NCI-H524 treated with DMSO at 0.1 percent for 48 hours (cell line): ENCODE measurements around the gene REPS1.
"Not testable (repeated sequence)": the region's sequence is repeated elsewhere in the genome, so short reads cannot be mapped to it uniquely, and the experiment has no call there.

Source experiments
- DNase-seq: peaks from one replicate; lab custom pipeline; 2025; lab: John Stamatoyannopoulos, UW

The REPS1 gene

DNA sequence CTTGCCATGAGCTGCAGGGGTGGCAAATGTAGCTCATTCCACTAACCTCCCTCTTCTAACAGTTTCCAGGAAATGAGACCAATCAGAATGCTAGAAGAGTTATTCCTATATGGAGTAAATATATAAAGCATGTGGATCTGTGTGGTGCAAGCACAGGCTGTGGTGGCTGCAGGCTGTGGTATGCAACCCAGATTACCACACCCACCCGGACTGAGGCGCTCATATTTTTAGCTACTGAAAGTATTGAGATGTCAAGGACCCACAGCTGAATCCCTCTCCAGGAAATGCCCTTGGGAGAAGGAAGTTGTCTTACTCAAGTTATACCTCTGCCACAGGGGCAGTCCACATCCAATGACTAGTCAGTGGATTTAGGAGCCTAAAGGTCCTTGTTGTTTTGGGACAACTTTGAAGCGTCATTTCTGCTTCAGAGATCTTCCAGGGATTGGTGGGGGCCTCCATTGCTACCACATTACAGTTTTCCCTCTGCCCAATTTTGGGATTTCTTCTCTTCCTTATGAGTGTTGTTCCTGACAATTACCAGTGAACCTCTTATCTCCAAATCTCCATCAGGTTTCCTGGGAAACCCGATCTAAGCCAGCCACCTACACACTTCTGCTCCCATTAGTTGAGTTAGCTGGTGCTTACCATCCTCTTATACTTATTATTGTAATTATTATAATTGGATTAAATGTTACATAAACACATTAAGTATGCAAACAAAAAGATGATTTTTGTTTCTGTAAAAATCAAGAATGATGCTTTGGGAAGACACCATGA lies 12.1 kb upstream of the REPS1 start:
- DNase-seq: no peak

GRCh38 chr6:138997136-138997535 lies 9.1 kb upstream of the REPS1 start:
- no peak for DNase-seq

DNA sequence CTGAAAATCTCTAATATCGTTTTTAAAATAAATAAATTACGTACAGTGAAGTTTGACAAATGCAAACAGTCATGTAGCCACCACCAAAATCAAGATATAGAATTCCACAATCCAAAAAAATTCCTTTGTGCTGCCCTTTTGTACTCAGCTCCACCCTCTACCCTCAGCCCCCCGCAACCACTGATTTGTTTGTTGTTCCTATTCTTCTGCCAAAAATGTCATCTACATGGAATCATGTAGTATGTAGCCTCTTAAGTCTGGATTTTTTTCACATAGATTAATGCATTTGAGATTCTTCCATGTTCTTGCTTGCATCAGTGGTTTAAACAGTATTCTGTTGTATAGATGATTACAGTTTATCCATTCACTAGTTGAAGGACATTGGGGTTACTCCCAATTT lies 8.5 kb upstream of the REPS1 start:
- no peak for DNase-seq

DNA sequence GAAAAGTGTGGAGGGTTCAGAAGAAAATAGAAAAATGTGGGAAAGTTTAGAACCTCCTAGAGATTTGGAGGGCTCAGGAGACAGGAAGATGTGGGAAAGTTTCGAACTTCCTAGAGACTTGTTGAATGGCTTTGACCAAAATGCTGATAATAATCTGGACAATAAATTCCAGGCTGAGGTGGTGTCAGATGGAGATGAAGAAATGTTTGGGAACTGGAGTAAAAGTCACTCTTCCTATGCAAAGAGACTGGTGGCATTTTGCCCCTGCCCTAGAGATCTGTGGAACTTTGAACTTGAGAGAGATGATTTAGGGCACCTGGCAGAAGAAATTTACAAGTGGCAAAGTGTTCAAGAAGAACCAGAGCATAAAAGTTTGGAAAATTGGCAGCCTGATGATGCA lies 5.4 kb upstream of the REPS1 start:
- not testable (repeated sequence) for DNase-seq

DNA sequence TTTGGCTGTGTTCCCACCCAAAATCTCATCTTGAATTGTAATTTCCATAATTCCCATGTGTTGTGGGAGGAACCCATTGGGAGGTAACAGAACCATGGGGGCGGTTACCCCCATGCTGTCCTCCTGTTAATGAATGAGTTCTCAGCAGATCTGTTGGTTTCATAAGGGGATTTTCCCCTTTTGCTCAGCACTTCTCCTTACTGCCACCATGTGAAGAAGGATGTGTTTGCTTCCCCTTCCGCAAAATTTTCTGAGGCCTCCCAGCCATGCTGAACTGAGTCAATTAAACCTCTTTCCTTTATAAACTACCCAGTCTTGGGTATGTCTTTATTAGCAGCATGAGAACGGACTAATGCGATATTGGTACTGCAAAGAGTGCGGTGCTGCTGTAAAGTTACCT lies 4.9 kb upstream of the REPS1 start:
- not testable (repeated sequence) for DNase-seq

DNA sequence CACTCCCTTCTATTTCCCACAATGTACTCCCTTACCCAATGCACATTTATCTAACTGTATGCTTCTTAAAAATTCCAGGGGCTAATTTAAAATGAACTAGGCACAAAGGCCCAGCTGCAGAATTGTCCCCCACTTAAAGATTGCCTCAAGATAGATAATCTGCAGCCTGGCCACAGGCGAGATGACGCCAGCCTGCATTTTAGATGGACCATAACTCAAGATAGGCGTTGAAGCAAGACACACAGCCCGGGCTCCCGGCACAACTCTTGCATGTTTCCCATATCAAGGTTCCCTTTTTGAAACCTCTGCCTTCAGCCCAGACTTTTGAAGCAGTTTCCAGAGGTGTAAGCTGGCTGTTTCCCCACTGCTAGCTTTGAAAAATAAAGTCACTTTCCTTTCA lies 3.2 kb upstream of the REPS1 start:
- no peak for DNase-seq

DNA sequence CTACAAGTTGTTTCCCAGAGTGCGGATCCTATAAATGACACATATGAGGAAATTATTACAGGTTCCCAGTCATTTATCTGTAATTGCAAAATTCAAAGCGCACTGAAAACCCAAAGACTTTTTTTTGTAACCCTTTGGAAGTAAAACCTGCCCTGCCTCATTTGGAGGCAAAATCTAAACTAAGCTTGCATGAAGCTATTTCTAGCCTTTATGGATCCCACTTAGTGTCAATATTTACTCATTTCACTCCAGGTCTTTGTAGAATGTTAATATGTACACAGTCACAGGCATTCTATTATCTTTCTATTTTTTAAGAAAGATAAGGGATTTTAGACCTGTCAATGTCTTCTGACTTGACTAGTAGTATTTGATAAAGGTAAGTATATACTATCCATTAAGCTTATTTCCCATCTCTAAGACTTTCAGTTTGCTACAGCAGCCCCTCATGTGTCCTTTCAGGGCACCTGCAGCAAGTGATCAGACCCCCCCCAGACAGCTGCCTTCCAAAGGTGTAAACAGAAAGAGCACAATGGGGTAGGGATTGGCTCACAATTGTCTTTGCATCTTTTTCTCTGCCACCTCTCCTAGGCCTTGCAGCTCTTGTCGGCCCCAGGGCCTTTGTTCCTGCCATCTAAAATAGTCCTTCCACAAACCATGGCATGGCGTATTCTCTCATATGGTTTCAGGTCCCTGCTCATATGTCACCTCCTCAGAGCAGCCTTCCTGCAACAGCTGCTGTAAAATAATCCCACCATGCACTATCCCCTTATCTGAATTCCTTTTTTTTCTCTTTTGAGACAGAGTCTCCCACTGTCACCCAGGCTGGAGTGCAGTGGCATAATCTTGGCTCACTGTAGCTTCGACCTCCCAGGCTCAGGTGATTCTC lies 1.3 kb upstream of the REPS1 start:
- no peak for DNase-seq

- peak; percentile 67 for DNase-seq
These were observed 399 bp upstream of the REPS1 start for GRCh38 chr6:138988469-138988834.

DNA sequence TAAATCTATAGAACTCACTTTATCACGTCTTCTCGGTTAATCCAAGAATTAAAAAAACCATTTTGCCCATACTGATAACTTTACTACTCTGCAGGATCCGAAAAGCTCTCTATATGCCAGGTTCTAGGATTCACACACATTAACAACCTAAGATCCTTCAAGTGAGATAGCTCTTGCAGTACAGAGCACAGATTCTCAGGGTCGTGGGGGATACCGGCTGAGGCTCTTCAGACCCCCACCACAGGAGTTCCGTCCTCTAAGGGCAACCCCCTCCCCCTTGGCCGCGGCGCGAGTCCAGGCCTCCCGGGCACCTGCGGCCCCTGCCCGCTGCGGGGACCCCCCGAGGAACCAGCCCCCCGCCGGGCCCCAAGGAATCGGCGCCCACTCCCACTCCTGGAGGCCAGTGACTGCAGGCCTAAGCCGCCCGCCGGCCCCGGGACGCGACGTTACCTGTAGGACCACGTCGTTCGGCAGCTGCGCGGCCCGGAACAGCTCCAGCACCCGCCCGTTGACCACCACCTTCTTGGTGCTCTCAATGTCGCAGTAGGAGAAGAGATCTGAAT lies 892 bp downstream of the REPS1 start:
- no peak for DNase-seq

DNA sequence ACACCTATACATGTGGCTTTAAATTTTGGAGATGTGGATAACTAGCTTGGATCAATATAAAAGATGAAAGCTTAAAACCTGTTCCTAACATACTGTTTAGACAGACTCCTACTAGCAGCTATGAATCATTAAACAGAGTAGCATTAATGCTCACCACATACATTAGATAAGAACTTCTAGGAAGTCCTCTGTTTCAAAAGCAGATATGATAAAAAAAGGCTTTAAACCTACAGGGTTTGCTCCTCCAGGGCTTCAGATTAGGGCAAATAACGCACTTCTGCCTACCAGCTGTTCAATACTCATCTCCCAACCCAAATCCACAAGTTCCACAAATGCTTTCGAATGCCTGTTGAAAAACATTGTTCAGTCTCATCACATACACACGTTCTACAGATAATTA lies 1.5 kb downstream of the REPS1 start:
- no peak for DNase-seq

DNA sequence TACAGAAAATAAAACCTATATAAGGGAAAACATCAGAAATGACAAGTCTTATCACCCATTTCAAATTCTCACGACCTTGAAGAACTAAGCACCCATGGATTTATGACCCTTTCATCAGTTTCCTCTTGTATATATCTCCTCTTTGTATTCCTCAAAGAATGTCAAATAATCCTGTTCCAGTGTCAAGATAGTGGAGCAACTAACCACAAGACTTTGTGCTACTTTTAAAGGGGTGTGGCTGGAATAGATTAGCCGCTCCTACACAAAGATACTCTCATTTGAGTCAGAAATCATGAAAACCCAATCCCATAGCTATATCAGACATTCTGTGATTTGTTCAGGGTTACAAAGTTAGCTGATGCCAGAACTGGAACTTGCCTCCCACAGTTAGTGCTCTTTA lies 6.6 kb downstream of the REPS1 start:
- DNase-seq: no peak

DNA sequence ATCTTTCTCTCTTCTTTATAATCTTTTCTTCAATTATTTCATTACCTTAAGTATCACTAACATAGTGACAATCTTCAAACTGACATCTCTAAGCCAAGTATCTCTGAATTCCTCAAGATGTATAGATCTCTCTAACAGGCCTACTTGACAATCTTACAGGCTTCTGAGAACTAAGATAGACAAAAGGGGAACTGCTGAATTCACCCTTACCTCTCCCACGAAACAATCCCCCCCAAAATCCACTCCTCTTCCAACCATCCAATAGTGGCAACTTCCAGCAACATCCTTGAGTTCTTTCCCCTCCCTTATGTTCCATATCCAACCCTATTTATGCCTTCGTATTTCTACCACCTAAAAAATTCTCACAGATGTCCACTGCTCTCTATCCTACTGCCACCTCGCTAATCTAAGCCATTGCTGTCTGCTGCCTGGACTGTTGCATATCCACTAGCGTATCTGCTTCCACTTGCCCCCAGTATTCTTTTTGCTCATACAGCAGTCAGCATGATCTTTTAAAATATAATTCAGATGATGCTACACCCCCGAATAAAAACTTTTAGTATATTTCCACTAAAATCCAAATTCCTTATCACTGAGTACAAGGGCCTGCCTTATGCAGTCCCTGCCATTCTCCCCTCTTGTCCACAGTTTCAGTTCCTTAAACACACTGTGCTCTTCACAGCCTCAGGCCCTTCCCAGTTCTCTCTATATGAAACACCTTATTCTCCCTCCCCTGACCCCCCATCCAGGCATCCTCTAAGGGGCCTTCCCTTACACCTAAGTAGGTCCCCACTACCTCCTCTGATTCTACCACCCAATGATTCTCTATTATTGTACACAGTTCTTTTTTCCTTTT lies 8.0 kb downstream of the REPS1 start:
- DNase-seq: no peak

DNA sequence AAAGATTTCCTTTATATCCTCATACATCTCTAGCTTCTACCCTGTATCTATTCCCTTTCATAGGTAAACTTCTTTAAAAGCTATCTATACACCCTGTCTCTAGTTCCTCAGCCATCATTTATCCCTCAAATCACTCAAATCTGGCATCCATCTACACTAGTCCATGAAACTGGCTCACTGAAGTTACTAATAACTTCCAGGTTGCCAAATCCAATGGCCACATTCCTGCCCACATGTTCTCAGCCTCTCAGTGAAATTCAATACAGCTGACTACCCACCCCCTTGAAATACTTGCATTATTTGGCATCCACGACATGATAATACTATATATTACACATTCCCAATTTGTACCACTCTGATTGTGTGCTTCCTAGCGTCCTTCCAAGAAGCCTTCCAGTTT lies 8.7 kb downstream of the REPS1 start:
- DNase-seq: no peak

- DNase-seq: no peak
These were observed 9.8 kb downstream of the REPS1 start for GRCh38 chr6:138978229-138978628.

GRCh38 chr6:138977646-138978167 lies 10.3 kb downstream of the REPS1 start:
- DNase-seq: no peak

DNA sequence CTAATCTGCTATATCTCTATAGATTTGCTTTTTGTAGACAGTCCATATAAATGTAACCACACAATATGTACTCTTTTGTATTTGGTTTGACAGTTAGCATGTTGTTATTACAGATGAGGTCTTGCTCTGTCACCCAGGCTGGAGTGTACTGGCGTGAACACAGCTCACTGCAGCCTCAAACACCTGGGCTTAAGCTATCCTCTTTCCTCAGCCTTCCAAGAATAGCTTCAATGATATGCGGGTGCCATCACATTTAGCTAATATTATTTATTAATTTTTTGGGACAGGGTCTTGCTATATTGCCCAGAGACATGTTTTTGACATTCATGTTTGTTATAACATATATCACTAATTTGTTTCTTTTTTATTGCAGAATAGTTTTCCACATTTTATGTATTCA lies 10.8 kb downstream of the REPS1 start:
- no peak for DNase-seq

GRCh38 chr6:138975815-138976214 lies 12.2 kb downstream of the REPS1 start:
- no peak for DNase-seq

DNA sequence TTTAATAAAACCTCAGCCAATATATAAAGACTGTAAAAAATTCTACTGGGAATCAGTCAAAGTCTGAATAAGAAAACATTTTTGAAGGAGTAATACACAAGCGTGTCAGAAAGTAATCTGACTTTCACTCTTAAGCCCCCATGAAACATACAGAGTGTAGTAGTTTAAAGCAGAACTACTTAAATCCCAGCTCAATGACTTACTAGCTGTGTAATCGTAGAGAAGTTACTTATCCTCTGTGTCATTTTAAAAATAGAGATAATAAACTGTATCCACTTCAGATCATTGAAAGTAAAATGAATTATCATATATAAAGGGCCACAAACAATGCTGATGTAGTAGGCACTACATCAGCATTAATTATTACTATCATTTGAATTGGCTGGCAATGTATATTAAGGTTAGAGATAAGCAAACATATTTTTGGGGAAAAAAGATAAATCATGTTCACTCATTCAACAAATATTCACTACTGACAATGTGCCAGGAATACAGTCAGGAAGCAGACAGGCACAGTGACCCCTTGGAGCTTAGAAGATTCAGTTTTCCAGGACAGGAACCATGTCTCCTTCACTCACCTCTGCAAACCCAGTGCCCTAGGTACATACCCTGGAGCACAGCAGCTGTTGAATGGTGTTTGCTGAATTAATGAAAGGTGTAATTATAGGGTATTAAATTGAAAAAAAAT lies 14.4 kb downstream of the REPS1 start:
- DNase-seq: no peak

- no peak for DNase-seq
These were observed 15.8 kb downstream of the REPS1 start for GRCh38 chr6:138972226-138972665.

DNA sequence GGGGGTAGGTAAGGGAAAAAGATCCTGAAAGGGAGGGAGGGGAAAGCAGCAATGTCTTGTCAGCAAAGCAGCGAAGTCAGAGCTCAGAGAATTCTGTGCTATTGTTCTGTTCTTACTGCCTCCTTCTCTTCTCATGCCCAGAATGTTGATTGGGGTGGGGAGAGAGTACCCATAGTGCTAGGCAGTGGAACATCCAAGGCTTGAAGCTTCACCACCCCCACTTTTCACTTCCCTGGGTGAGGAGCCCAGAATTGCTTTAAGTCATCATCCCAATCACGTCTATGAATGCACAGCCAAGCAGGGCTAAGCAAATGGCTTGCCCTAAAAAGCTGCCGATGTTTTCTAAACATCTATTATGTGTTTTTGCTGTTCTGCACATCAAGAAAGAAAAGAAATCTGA lies 16.5 kb downstream of the REPS1 start:
- DNase-seq: no peak

- no peak for DNase-seq
These were observed 17.1 kb downstream of the REPS1 start for GRCh38 chr6:138970856-138971425.
